CD4-positive, alpha-beta T cell treated with Interleukin-6 for 4 hours (primary cell): ENCODE measurements around the gene UEVLD.
A peak's percentile ranks its signal among the peaks of the same experiment; 100 is the strongest.
"Not testable (repeated sequence)": the region's sequence is repeated elsewhere in the genome, so short reads cannot be mapped to it uniquely, and the experiment has no call there.

Experiments
- DNase-seq: peaks from one replicate; pipeline ENCODE4 v3.0.0-alpha.2; 2020; ENCODE audit warnings: mixed read lengths

UEVLD gene

DNA sequence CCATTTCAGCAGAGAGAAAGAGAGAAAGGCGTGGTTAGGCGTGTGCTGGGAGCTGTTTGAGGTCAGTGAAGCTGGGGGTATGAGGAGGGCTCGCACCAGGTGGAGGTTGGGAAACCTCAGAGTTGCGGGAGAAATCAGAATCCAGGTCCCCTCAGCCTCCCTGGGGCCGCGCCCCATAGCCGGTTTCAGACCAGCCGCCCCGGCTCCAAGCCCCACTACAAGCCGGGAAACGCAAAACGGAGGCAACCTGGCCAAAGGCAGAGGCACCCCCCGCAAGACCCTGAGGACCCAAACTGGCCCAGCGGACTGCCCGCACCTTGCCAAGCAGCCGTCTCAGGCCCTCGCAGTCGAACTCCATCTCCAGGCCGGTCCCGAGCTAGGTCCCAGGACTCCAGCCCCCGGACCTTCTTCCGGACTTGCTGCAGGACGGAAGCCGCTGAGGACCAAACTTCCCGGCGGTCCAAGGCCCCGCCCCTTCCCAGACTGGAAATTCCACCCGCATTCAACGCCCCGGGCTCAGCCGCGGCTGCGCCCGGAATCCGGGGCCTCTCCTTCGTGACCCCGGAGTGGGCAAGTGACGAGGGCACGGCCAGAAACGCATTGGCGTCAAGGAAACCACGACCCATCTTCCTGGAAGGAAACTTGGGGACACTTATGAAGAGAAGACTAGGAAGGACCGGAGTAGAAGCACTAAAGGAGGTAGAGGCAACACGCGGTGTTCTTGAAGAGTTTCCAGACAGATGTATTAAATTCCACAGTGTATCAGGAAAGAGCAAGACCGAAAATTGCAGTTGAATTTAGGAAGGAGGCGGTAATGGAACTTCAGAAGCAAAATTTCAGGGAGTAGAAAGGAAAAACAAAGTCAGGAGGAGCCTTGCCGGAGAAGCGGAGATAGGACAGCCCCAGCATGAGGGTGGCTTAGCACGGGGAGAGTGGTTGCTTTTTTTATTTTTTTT lies at the start of gene UEVLD:
Gene UEVLD, minus strand, starts transcription at position 438 of the 956 bp plus-strand sequence. Its CDS starts 80 bp downstream, at position 358.
- DNase-seq, result peak; percentile 51

DNA sequence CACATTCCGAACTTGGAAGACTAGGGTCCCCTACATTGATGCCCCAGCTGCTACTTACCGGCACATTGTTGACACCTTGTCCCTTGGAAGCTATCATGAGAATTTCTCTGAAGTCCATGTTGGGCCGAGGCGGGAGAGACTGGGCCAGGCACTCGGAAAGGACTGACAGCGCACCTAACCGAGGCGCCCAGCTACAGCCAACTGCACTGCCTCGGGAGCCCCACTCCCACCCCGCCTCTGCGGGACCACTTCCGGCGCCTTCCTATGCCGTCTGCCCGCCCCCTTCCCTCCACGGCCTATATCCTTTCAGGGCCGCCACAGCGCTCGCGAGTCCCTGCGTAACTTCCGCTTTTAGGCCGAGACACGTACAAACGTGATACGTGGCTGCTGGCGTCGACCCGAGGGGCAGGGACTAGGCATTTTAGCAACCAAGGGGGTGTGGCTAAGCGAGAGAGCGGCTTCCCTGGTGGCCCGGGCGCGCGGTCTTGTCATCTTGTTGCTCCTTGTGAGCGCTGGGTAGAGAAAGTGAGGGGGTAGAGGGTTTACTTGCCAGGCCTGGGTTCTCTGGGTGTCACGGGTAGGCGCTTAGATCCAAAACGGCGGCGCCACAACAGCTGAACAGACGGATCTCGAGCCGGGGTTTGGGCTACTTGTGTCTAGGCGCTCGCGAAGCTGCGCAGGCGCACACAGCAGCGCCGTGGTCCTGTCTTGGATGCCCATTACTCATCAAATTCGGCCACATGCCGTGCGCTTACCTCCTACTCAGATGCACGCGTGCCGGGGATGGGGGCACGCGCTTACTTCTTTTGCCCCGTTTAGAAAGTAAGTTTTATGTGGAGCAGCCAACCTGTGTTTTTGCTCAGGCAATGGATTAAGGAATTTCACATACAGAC lies 45.9 kb upstream of the UEVLD start, which contains the start of gene SPTY2D1:
Gene SPTY2D1, minus strand, starts transcription at position 203 of the 893 bp plus-strand sequence. Its CDS starts 85 bp downstream, at position 118.
- DNase-seq, result peak; percentile 98

DNA sequence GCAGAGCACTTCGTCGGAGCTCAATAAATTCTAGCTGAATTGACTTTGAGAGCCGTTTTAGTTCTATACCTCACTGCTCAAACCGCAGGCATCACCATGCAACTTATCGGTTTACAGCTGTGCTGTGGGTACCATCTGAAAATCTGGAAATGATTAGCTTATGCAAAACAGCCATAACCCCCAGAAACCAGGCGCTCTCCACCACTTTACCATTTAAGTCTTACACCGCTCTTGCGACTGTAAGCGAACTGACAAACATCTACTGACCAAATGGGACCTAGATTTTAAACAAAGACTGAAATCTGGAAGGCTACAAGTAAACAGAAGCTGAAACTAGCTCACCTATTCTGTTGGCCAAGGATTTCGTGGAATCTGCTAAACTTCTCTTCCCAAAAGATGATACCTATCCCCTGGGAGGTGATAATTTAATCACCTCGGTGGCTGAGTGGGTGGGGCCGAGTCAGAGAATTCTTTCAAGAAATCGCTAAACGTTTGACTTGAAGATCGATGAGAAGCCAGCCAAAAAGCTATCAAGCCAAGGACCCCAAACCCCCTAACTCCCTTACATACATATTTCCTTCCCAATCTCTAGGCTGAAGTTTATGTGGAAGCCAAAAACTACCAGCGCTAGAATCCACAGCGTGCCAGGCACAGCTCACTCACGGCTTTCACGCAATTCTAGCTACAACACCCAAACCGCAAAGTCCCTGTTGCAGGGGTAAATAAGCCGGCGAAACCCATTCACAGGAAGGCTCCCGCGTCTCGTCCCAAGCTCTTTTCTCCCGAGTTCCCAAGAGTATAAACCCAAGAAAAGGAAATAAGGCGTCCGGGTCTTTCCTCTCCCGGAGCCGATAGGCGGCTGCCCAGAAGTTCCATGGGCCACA lies 45.0 kb upstream of the UEVLD start:
- DNase-seq, result peak; percentile 24

DNA sequence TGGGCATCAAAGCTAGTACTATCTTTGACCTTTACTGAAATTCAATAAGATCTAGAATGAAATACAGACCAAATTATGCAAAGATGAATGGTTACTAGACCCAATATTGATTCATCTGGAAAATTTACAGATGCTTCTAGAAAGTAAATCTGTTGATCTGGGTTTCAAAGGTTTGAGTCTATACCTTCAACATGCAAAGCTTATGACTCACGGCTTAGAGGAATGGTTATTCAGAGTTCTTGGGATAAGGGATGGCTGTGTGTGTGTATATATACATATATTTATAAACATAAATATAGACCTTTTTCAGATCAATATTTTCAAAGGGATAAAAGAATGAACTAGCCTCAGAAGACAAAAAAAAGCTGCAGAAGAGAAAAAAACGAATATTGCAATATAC lies 44.3 kb upstream of the UEVLD start:
- DNase-seq, result no peak

DNA sequence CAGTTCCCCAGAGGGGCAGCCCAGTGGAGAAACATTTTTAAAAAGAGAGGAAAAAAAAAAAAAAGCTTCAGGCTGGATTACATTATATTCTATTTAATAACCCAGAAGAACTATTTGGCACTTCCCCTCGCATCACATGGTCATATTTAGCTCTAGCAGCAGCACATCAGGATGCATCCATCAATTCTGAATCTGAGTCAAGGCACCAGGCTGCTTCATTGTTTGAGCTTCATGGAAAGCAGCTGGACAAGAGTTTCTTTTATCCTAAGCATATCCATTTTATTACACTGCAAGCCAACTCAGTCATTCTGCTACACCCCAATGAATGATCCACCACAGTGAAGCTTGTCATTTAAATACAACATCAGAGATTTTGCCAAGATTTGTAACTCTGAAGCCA lies 35.6 kb upstream of the UEVLD start:
- no peak for DNase-seq

DNA sequence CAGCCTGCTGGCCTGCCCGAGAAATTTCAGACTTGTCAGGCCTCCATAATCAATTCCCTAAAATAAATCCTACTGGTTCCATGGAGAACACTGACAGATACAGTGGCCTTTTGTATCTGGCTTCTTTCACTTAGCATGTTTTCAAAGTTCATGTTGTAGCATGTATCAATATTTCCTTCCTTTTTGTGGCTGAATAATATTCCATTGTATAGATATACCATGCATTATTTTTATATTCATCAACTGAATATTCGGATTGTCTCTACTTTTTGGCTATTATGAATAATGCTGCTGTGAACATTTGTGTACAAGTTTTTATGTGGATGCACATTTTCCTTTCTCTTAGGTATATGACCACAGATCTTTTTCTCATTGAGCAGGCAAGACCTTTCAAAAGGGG lies 35.2 kb upstream of the UEVLD start:
- no peak for DNase-seq

DNA sequence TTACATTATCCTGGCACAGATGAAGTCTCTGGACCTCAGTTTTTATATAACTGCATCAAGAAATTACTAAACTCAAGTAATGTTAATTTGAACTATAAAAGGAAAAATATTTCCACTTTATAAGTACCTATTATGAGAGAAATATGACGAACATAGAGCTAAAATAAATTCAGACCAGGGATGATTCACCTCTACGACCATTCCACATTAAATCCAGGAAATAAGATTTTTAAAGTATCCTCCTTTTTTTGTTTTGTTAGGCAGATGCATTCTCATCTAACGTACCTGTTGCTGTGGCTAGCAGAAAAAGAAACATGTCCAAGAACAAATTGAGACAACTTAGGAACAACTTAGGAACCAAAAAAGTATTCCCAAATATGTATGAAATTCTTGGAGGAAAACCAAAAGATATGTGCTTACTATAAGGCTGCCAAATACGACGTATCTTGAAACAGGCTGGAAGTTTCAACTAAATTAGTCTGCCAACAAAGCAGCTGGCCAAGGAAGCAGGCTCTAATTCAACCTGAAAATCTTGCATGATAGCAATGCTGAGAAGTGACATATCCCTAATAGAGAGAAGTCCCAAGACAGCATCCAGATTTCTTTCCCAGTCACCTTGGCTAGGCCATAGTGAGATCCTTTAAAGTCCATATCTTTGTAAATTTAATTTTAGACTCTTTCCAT lies 29.9 kb upstream of the UEVLD start:
- no peak for DNase-seq

DNA sequence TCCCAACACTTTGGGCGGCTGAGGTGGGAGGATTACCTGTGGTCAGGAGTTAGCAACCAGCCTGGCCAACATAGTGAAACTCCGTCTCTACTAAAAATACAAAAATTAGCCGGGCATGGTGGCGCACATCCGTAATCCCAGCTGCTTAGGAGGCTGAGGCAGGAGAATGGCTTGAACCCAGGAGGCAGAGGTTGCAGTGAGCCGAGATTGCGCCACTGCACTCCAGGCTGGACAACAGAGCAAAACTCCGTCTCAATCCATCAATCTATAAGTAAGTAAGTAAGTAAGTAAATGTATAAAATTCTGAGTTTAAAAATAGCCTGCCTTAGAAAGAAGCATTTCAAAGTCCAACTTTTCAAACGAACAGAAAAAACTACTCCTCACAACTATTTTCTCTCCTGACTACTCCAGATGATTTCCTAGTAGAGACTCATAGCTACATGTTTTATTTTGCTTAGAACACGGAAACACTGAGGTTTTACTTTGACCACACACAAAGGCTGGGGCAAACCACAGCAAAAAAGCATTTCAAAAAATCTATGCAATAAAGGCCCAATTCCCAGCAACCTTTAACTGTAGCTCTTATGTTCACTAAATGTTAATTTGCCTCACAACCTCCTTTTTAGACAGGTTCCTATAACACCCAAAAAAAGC lies 29.3 kb upstream of the UEVLD start:
- DNase-seq, result peak; percentile 52

DNA sequence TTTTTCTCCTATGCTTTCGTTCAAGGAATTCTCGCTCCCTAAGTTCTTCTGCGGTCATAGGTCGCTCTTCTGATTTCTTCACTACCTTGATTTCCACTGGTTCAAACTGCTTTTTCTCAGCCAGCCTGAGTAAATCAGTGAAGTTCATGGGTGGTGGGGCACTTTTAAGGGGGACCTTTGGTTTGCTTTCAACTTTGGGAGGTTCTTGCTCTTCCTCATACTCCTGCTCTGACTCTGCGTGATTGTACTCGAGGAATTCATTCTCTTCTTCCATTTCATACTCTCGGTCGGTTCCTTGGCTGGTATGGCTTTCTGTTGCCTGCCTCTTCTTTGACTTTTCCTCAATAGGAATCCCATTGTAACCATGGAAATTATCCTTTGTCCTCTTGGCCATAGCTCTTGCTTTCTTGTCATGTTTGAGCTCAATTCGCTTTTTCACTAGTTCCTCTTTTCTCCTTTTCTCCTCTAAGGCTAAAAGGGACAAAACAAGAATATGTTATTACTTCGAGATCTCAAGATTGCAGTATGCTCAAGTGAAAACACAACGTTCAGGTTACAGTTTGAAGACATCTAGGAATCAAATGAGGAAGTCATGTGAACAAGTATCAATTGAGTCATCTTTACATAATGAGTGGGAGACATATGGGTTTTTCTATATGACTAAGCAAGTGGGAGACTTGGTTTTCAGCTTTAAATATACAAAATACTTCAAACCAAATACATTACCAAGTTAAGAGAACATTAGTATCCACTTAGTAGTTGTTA lies 27.3 kb upstream of the UEVLD start:
- no peak for DNase-seq

DNA sequence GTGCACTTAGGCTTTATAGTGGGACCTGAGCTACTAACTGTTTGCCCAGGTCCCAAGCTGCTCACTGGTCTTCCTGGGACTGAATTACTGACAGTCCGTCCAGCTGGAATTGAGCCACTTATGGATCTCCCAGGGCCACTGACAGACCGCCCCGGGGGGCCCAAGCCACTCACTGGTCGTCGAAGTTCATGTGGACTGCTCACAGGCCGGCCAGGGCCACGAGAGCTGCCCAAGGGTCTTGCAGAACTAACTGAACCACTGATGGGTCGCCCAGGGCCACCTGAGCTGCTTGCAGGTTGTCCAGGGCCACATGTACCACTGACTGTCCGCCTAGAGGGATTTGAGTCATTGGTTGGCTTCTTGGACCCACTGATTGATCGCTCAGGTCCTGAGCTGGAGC lies 26.1 kb upstream of the UEVLD start:
- no peak for DNase-seq

DNA sequence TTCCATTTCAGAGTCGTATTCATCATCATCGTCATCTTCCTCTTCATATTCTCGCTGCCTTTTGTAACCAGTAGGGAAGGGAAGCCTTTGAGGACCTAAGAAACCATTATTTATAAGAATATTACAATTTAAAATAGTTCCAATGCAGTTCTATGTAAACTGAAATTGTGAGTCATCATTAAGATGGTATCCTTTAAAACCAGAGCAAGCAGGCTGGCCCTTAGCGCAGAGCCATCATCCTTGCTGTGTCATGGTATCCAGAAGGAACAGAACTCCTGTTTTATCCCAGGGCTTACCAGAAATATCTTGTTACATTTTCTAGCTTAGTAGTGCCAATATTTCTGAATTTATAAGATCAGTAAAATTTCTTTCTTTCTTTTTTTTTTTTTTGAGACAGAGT lies 23.9 kb upstream of the UEVLD start:
- no peak for DNase-seq

DNA sequence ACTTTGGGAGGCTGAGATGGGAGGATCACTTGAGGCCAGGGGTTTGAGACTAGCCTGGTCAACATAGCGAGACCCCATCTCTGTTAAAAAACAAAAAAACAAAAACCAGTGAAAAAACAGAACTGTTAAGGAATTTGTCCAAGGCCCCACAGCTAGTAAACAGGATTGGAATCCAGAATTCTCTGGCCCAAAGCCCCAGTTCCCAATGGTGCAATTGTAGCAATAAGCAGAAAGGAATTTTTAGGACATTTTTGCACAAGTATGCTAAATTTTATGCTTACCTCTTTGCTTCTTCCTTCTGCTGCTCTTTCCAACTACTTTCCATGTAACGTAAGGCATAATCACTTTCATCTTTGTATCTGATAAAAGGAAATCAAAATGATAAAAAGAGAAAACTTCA lies 22.7 kb upstream of the UEVLD start:
- no peak for DNase-seq

DNA sequence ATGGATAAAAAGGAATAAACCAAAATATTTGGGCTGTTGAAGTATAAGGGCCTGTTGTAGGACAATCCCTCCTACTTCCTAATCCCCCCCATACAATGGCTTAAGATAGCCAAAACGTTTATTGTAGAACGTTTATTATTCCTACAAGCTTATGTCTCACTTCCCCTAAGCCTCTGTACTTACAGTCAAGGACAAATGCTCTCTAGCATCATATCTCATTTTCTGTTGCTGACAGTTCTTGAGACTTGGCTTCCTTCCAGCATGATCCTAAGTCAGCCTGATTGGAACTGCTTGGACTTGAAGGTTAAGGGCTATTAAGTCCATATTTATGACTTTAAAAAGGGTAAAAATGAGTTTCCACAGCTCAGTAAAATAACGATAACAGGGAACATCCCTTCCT lies 19.8 kb upstream of the UEVLD start:
- no peak for DNase-seq

DNA sequence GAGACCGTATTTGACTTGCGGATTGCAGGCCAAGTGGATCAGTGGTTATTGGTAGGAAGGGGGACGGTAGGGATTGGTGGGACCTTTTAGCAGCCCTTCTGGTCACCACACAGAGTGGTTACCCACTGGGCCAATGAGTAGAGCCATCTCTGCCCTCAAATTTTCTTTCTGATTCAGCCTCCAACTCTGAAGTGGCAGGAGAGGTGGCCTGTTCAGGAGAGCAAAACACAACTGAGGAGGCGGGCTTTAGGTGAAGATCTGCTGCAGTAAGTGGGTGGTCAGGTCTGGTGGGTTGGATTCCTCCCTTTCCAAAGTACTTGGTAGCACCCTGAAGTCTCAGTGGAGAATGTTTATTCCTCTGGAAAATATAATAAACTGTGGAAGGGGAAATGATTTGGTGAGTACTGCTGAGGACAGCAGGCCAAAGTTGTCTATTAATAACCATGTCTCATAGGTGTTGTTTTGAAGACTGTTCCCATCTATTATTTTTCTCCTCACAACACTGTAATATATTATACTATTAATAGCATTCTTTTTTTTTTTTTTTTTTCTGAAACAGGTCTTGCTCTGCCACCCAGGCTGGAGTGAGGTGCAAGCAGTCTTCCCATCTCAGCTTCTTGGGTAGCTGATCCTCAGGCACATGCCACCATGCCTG lies 12.5 kb upstream of the UEVLD start:
- DNase-seq, result no peak

DNA sequence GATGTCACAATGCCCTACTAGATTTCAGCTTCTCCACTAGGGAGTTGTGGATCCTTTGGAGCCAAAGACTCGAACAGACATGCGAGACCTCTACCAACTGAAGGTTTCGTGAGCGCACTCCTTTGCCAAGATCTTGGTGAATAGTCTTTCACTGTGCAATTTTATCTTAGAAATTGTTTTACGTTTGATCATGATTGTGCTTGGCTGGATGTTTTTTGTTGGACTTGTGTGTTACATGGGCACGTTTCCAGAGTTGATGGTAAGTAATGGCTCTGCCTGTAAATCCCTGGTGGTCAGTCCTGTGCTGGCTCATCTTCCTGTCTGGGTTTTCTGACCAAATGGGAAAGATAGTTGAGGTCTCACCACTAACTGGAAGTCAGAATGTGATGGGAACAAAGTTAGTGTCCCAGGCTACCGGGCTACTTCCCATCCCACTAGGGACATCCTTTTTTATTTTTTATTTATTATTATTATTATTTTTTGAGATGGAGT lies 11.3 kb upstream of the UEVLD start, which contains the start of gene MISFA:
Gene MISFA, plus strand, starts transcription at position 51 of the 492 bp plus-strand sequence. Its CDS starts 140 bp downstream, at position 191.
- no peak for DNase-seq

DNA sequence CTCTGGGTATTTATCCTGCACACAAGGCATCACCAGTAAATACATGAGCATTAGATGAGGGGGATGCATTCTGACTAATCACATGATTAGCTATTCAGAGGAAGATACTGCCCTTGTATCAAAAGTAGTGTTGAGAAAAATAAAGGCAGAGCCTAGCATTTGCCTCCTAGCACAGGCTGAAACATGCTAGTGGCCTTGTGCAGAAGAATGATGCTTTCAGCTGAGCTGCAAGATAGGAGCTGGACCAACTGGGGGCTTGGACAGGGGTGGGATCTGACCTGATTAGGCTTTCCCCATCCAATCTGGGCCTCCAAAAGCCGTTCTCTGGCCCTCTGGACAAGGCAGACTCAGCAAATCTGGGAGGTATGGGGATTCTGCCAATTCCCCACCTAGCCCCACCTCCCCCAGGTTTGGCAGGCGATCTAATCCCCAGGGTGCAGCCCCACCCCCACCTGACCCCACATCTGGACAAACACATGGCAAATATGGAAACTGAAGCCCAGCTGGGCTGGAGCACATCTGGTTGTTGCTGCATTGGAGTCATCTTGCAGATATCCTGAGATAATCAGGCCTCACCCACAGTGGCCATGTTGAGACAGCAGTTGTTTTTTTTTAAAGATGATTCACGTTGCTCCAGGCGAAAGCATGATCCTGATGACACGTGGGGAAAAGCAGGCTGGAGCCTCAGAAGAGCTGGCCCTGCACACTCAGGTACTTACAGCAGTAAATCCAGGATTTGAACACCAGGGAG lies 6.6 kb upstream of the UEVLD start:
- no peak for DNase-seq

DNA sequence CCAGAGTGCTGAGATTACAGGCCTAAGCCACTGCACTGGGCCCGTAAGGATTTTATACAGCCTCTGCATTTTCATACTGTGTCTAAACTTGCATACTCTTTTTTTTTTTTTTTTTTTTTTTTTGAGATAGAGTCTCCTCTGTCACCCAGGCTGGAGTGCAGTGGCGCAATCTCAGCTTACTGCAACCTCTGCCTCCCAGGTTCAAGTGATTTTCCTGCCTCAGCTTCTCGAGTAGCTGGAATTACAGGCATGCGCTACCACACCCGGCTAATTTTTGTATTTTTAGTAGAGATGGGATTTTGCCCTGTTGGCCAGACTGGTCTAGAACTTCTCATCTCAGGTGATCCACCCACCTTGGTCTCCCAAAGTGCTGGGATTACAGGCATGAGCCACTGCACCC lies 5.6 kb upstream of the UEVLD start:
- not testable (repeated sequence) for DNase-seq

DNA sequence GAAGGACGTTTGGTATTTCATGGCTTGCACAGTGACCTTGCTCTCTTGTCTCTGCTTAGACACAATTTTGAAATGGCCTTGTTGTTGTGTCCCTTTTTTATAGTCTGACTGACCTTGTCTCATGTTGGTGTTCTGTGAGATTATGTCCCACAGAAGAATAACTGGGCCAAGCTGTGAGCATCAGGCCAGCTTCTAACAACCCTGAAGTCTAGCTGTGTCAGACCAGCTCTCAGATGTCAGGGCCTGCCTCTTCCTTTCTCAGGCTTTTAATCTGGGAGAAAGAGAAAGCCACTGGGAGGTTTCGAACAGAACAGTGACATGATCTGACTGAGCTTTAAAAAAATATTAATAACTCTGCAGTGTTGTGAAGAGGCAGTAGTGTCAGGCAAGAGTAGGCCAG lies 2.0 kb upstream of the UEVLD start:
- DNase-seq, result no peak

DNA sequence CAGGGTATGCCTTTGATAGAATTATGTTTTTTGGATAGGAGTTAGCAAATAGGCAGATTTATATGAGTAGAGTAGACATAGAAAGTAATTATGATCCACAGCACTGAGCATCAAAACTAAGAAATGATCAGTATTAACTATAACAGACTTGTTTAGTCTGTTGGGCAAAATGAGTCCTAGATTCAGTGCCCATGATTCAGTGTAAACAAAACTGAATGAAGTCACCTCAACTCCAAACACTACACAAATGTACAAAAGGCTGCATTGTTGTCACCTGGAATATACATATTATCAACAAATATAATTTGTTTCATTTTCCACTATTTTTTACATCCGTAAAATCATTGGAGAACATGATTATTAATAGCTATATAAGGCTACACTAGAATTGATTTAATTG lies 6.7 kb downstream of the UEVLD start:
- DNase-seq, result no peak
